Putamen (tissue), 1 donor: ENCODE measurements around the gene RUSF1.
A peak's percentile ranks its signal among the peaks of the same experiment; 100 is the strongest.
"Not testable (repeated sequence)": the region's sequence is repeated elsewhere in the genome, so short reads cannot be mapped to it uniquely, and the experiment has no call there.

Source experiments
- DNase-seq: peaks from one replicate; pipeline ENCODE4 v3.0.0-alpha.2; 2016; ENCODE audit warnings: low spot score

Gene RUSF1

DNA sequence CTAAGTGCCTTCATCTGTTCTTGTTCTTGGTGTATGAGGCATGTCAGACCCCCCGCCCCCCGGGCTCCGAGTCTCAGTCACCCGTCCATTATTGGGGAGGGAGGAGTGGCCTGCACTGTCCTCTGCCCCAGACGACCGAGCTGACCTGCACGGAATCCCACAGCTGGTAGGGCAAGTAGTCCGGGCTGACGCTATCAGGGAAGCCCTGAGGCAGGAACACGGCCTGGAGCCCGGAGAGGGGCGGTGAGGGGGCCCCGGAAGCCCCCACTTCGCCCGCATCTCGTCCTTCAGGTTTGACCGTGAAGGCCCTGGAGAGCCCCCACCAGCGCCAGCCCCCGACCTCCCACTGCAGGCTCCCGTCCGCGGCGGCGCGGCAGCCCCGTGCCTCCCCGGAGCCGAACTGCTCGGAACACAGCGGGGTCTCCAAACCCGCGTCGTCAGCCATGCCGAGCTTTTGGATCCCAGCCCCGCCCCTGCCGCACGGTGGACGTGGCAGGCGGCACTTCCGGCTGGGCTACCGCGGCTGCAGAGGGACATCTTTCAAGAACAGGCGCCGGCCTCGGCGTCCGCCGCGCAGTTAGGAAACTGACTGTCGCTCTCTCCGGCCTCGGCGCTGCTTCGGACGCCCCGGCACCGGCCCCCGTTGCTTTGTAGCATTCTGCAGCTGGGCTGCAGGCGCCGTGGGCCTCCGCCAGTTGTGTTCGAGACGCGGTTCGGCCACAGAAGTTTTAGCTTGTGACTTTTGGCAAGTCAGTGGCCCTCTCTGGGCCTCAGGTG is at the start of gene RUSF1:
TSS of gene RUSF1 (minus strand) at position 463 of the 777 bp plus-strand sequence. CDS start at position 445, 18 bp downstream.
- peak; percentile 90 for DNase-seq

DNA sequence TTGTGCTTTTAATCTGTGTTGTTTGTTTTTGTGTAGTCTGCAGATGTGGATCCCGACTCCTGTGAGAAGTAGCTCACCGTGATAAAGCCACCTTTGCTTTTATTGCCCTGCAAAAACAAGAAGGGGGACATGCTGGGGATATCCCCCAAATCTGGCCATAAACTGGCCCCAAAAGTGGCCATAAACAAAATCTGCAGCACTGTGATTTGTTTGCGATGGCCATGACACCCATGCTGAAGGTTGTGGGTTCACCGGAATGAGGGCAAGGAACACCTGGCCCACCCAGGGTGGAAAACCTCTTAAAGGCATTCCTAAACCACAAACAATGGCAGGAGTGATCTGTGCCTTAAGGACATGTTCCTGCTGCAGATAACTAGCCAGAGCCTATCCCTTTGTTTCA is 34.6 kb upstream of the RUSF1 start:
- DNase-seq: no peak

DNA sequence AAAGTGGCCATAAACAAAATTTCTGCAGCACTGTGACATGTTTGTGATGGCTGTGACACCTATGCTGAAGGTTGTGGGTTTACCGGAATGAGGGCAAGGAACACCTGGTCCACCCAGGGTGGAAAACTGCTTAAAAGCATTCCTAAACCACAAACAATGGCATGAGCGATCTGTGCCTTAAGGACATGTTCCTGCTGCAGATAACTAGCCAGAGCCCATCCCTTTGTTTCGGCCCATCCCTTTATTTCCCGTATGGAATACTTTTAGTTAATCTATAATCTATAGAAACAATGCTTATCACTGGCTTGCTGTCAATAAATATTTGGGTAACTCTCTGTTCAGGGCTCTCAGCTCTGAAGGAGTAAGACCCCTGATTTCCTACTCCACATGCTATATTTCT is 31.6 kb upstream of the RUSF1 start:
- DNase-seq: not testable (repeated sequence)

DNA sequence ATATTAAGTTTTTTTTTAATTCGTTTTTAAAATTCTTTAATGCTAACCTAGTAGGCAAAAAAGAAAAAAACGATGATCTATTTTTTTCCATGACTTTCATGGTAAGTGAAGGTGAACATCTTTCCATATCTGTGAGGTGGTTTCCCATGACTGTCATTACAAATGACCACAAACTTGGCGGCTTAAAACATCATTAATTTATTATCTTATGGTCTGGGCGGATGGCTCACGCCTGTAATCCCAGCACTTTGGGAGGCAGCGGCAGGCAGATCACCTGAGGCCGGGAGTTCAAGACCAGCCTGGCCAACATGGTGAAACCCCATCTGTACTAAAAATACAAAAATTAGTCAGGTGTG is 30.0 kb upstream of the RUSF1 start:
- DNase-seq: not testable (repeated sequence)

DNA sequence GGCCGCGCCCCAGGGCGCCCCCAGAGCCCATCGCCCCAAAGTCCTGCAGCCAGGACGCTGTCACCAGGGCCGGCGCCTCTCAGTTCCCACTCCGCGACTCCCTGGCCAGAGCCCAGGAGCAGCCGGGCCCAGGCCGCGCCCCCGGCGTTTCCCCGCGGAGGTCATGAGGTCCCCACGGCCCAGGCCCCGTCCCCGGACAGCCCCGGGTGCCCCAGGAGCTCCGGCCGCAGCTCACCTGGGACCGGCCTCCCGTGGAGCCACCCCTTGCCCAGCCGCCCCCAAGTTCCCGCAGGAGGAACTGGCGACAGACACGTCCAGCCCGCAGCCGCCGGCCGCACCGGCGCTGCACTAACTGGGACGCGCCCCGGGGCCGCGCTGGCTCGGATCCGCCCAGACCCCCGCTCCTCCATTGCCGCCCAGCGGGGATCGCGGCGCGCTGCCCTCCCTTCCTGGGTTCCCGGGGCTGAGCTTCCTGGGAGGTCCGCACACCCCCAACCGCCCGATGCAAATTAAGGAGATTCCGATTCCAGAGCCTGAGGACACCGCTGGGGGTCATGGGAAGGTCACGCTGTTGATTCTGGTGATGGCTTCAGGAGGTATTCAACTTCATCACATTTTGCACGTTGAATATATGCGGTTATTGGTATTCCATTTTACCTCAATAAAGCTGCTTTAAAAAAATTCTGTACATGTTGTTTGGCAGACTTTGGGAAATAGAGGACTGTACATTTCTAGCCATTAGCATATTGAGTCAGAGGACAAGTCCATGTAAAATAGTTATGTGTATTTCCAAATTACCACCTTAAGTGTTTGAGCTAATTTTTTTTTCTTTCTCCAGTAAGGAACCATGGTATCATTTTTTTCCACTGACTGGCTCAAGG is 29.4 kb upstream of the RUSF1 start:
- DNase-seq: no peak

DNA sequence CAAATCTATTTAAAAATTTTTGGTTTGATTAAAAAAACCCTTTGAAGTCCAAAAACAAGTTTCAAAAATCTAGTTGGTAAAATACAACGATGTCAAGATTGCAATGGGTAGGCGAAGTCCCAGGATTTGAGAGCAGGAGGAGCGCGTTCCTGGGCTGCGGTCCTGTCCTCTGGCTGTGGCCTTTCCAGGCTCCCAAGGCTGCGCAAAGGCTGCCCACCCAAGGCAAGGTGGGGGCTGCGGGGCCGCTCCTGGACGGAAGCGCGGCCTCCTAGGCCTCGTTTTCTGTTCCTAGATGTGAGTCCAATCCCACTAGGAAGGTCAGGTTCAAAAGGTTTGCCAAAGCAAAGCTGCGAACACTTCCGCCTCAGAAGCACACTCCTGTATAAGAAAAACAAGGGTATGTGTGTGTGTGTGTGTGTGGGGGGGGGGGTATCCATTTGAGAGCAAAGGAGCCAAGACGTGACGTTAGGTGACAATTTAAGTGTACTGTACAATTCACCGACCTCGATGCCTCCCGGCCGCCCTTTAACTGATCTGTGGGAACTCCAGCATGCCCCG is 28.7 kb upstream of the RUSF1 start:
- DNase-seq: no peak

DNA sequence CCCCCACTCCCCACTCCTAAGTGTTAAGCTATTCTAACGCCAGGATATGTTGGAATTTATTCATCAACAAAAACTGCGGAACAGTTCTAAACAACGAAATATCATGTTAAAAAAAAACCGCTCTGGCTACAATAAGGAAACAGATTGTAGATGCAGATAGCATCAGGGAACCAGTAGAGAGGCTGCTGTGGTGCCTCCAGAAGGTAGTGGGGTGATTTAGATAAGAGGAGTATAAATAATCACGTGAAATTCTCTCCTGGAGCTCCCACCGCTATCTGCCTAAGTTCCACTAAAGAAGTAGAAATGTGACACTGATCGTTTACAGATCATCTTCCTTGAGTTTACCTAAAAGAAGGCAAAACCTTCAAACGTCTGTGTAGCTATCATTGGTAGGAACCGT is 27.5 kb upstream of the RUSF1 start:
- DNase-seq: no peak

DNA sequence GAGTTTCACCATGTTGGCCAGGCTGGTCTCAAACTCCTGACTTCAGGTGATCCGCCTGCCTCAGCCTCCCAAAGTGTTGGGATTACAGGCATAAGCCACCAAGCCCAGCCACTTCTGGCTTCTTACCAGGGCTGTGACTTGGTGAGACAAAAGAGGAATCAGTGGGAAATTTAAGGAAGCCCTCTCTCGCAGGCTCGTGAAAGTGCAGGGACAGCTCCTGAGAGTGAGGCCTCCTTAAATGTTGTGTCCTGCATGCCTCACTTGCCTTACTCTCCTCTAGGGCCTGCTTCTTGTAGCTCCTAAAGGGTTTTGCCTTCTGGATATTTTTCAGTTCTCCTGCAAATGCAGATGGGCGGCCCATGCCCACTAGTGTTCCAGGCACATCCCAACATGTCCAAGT is 24.7 kb upstream of the RUSF1 start:
- no peak for DNase-seq

DNA sequence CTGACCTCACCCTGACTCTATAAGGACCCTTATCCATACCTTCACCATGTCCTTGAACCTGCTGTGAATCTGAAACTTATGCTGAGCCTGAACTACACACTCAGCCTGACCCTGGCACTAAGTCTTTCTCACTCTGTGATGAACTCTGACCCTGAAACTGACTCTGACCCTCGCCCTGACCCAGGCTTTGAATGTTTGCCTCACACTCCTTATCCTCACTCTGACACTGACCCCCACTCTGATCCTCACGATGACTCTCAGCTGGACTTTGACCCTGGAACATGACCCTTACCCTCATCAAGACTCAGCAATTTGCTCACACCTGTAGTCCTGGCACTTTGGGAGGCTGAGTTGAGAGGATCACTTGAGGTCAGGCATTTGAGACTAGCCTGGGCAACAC is 23.9 kb upstream of the RUSF1 start:
- no peak for DNase-seq

DNA sequence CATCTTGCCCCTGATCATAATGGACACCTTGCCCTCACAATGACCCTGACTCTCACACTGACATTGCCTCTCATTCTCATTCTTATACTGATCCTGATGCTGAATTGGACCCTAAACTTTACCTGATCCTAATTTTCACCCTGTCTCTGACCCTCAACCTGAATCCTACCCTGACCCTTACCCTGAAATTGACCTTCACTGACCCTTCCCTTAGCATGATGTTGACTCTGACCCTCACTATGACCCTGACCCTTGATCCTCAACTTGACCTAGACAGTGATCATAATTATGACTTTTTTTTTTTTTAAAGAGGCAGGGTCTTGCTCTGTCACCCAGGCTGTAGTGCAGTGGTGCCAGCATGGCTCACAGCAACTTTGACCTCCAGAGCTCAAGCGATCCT is 22.9 kb upstream of the RUSF1 start:
- DNase-seq: no peak

DNA sequence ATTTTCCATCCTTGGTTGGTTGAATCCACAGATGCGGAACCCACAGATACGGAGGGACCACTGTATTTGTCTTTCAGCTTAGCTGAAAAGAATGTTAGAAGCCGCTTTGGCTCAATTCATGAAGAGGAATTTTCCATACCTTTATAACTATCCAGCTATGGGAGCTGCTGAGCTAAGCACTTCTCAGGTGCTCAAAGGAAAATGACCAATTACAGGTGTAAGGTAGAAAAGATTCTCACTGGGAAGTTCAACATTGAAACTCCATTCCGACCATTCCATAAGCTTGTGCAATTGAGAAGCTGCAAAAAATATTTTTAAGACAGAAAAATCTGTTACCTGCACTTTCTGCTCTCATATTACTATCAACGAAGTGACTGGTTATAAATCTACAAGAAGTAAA is 22.2 kb upstream of the RUSF1 start:
- DNase-seq: no peak

DNA sequence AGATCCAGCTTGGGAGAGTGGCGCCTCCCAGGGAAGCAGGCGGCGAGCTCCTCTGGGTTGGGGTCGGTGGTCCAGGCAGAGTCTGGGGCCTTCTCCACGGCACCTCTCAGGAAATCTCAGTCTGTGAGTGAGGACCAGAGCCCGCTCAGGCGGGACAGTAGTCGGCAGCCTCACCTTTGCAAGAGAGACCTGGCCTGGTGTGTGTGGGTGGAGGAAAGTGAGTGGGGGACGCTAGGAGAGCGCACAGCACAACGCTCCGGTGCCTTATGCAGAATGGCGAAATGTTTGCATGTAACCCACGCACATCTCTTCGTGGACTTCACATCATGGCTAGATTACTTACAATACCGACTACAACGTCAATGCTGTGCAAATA is 21.7 kb upstream of the RUSF1 start:
- DNase-seq: no peak

DNA sequence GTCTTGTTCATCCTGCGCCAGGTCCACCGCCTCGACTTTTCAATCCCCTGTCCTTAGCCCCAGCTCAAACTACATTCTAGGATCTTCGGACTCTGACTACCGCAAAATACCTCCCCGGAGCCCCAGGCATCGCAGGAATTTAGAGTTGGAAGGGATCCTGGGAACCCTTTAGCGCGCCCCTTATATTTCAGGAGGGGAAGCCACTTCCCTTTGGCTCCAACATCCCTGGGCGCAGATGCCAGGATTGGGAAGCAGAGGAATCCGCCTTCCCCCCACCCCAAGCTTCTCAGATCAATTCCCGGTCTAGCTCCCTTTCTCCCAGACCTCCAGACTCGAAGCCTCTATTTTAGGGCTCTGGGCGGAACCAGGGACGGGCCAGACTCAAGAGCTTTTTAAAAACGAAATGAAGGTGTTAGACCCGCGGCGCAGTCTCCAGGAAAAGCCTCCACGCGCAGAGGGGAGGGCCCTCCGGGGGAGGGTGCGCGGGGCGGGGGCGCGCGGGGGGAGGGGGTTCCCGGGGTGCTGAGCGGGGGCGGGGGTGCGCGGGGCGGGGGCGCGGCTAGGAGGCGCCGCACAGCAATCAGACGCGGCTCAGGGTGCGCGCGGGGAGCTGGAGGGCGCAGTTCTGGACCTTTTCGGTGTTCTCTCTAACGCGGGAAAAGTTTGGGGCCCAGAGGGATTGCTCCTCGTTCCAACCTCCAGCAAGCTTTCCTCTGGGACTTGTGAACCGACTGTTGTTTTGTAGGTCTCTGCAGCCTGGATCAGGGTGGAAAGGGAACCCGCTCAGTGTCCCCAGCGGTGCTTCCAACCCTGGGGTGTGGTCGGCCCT is 21.1 kb upstream of the RUSF1 start:
- no peak for DNase-seq

DNA sequence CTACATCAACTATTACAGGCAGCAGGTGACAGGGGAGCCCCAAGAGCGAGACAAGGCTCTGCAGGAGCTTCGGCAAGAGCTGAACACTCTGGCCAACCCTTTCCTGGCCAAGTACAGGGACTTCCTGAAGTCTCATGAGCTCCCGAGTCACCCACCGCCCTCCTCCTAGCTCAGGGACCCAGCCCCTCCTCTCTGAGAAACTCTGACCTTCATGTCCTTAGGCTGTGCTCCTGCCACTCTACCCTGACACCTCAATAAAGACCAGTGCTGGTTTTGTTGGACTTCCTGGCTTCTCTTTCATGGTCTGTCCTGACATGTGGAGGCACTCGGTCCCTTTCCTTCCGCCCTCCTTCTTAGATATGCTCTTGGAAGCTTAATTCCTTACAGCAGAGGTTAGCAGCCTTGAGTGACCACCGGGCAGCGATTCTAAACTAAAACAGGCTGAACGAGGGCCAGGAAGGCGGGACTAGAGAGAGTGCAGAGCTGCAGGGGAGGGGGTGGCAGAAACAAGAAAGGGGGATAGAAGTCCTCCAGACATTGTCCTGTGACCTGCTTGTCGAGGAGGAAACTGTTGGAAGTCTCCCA is 20.4 kb upstream of the RUSF1 start:
- DNase-seq: no peak

DNA sequence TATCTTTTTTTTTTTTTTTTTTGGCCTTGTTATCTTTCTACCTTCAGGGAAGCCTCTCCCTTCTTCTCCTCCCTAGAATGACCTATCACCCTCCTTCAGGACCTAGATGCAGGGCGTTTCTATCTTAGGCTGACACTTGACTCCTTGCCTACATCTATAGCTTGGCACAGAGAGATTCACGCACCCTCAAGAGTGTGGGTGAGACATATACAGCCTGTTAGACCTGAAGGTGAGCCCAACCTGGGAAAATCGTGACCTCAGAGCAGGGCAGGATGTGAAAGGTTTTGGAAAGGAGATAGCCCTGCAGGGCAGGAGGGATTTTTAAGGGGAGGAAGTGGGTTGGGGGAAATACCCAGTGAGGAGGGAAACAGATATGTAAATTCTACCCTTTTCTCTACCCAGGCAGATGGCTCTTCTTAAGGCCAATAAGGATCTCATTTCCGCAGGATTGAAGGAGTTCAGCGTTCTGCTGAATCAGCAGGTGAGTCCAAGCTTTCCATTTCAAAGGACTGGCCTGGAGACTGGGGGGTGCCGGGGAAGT is 19.6 kb upstream of the RUSF1 start, which contains the start of gene AHSP:
TSS of gene AHSP (plus strand) at position 167 of the 541 bp plus-strand sequence. CDS start at position 407, 240 bp downstream.
- no peak for DNase-seq

DNA sequence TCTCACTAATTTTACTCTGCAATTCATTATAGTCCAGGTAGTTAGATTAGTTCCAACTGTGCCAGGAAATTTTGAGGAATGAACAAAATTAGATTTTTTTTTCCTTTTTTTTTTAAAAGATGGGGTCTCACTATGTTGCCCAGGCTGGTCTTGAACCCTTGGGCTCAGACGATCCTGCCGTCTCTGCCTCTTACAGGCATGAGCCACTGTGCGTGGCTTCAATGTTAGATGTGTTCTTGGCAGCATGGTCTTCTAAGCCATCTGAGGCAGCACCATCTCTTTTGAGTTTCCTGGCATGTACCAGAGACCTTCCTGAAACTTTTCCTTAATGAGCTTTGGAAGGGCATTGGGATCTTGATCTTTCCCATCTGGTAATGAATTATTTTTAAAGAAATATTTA is 16.9 kb upstream of the RUSF1 start:
- no peak for DNase-seq

DNA sequence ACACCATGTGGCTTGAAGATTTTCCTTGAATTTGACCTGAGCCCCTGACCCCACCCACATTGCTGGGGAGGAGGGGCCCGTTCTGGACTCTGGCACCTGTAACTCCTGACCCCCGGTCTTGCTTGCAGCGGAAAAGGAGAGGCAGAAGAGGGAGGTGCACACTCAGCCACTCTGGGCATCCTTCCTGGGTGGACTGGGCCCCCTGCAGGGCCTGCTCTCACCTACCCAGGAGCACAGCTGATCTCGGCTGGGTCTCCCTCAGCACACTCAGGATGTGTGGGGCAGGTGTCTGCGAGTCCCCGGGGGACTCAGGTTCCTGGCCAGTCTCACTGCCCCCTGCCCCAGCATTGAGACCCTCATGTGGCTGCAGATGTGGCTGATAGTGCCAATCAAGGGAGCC is 15.6 kb upstream of the RUSF1 start:
- not testable (repeated sequence) for DNase-seq

DNA sequence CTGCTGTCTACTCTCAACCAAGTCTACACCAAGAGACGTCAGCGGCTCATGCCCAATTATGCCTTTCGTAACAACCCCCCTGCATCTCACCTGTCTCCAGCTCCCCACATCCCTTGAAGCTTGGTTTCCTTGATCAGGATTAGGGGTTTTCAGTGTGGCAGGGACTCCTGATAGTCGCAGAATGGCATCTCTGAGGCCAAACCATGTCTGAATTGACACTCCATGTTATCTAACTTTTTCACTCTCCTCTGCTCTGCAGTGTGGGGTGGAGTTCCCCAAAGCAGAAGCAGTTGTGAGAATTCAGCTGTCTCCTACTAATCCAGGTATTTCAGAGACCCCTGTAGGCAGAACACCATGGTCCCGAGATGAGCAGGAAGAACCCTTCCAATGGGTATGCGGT is 13.9 kb upstream of the RUSF1 start:
- DNase-seq: no peak

DNA sequence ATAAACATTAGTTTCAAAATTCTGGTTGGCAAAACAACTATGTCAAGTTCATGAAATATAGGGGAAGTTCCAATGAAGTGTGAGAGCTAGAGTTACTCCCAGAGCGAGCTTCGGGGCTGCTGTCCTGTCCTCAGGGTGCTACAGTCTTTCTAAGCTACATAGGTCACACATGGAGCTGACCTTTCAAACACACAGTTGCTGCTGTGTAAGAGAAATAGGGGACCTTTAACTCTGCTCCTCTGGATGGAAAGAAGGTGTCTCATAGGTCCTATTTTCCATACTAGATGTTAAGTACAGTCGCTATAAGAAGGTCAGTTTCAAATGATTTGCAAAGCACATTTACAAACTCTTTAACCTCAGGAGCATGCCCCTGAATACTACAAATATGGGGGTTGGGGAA is 13.2 kb upstream of the RUSF1 start:
- DNase-seq: no peak

DNA sequence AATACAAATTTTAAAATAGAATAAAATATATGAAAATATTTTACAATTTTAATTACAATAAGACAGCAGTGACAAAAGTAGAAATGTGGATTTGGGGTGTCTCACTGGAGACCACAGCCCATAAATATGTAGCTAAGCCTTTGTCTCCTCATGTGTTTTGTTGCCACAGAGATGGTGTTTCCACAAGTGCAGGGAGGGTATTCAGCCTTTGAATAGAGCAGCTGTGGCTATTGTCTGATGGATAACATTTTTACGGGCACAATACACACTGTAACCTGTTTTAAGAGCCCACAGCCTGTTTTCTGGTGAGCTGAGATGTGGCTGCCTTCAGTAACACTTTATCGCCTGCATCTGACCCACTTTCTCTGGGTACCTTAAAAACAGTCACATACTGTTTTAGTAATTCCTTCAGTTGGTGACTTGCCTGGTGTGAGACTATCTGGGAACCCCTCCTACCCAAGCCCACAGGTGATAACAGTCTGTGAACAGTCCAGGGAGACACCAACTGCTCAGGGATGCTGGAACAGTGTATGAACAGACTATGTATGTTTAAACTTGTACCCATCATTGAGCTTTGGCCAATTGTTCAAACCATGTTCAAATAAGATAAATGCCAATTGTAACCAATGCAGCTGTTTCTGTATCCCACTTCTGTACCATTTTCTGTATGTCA is 11.7 kb upstream of the RUSF1 start:
- no peak for DNase-seq
